Measurements from ENCODE around the gene BTK. TPM values are rescaled to one million over a fixed set of nuclear protein-coding genes. Genes with fewer than 3 reads are reported as not detected.
"Not testable (repeated sequence)": the region's sequence is repeated elsewhere in the genome, so short reads cannot be mapped to it uniquely, and the experiment has no call there.

Gene BTK
- total RNA-seq, 4 donors from 2014 or later: 2.5 to 5.3 (median 4.0) TPM

DNA sequence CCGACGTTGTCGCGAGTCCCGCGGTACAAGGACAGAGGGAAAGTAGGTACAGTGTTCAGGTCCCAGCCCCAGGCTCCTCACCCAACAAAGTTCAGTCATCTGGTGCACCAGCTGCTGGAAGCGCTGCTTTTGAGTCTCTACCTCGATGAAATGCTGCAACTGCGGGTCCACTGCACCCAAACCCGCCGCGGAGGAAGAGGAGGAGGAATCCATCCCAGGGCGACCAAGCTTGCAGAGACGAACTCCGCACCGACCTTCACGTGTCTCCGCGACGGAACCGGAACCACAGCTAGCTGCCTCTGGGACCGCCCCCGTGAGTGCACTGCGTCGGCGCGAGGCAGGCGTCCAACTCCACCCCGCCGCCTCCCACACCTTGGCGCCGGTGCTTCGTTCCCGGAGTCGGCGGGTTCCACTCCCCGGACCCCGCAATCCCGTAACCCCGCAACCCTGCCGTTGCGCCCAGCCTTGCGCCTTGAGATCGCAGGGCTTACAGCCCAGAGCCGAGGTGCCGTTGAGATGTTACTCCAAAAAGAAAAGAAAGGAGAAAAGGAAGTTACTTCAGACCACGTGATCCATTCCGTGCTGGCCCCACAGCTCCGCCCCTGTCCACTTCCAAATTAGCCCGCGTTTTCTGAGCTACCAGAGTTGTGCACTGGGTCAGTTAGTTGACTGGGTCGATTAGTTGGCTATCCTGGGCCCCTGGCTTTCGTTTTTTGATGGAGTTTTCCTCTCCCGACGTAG, 37.4 kb downstream of the BTK start, which contains the start of gene TIMM8A:
TSS of gene TIMM8A (minus strand) at position 291 of the 741 bp plus-strand sequence. CDS start at position 213, 78 bp downstream.
- TF ChIP-seq POLR2AphosphoS5 (IDR thresholded peaks at IDR 0.05) (peak; percentile 73 to 74), EP300 (IDR thresholded peaks at IDR 0.05) (no peak), POLR2A (IDR thresholded peaks at IDR 0.05; ENCODE audit: low read depth) (no peak)
- intact Hi-C loops (cut with DNase I): no loop called here
- Histone ChIP-seq H3K4me3 (peak within 1 kb of the TSS; percentile 60 to 66 (median 65)), H3K36me3 (peaks cover 0 to 7% (median 0%) of the 10 kb centered on the region in 4 donors), H3K27ac (replicated peaks in 1 of 4) (peak within 1 kb of the TSS; percentile 82 to 89 (median 84)), H3K9me3 (no peaks in the 10 kb centered on the region), H3K27me3 (no peaks in the 10 kb centered on the region), H3K4me1 (peaks cover 7 to 18% (median 16%) of the 10 kb centered on the region in 4 donors)
- DNase-seq (ENCODE audit: extremely low spot score): peak; percentile 92
- 35% methylated on average over 52 of the region's 55 CpGs for WGBS

DNA sequence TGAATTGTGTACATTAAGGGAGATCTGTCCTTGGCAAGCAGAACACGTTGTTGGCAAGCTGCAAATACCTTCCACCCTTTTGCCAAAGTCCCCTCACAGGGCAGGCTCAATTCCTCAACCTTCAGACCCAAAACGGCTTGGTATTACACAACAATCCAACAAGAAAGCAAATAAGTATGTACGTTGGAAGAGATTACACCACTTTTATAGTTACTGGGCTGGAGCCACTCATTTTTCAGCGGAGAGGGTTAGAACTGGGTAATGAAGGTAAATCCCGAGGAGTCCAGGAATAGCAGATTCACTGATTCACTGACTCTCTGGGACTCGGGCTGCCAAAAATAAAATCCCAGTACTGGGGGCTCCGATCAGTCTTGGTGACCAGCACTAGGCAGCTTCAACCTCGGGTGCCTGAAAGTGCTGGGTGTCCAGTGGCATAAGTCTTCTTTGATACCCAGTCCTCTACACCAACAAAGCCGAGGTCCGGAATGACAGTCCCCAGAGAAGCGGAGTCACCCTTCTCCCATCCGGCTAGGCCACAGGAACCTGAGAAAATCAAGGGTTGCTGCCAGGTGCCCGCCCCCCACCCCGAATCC, 38.0 kb downstream of the BTK start:
- Histone ChIP-seq H3K36me3 (peaks cover 0 to 7% (median 0%) of the 10 kb centered on the region in 4 donors), H3K4me3 (peak overlapping the region; percentile 60 to 66 (median 65)), H3K27me3 (no peaks in the 10 kb centered on the region), H3K9me3 (no peaks in the 10 kb centered on the region), H3K27ac (replicated peaks in 1 of 4) (peak overlapping the region; percentile 82 to 89 (median 84)), H3K4me1 (peaks cover 7 to 18% (median 16%) of the 10 kb centered on the region in 4 donors)
- TF ChIP-seq POLR2AphosphoS5 (IDR thresholded peaks at IDR 0.05) (no peak), EP300 (IDR thresholded peaks at IDR 0.05) (no peak), POLR2A (IDR thresholded peaks at IDR 0.05; ENCODE audit: low read depth) (no peak)
- TF ChIP-seq, protein P1, sequence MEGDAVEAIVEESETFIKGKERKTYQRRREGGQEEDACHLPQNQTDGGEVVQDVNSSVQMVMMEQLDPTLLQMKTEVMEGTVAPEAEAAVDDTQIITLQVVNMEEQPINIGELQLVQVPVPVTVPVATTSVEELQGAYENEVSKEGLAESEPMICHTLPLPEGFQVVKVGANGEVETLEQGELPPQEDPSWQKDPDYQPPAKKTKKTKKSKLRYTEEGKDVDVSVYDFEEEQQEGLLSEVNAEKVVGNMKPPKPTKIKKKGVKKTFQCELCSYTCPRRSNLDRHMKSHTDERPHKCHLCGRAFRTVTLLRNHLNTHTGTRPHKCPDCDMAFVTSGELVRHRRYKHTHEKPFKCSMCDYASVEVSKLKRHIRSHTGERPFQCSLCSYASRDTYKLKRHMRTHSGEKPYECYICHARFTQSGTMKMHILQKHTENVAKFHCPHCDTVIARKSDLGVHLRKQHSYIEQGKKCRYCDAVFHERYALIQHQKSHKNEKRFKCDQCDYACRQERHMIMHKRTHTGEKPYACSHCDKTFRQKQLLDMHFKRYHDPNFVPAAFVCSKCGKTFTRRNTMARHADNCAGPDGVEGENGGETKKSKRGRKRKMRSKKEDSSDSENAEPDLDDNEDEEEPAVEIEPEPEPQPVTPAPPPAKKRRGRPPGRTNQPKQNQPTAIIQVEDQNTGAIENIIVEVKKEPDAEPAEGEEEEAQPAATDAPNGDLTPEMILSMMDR (IDR thresholded peaks at IDR 0.05): no peak
- WGBS: 50% methylated on average over 14 of the region's 14 CpGs
- intact Hi-C loops (cut with DNase I): no loop called here
- DNase-seq (ENCODE audit: extremely low spot score): no peak

DNA sequence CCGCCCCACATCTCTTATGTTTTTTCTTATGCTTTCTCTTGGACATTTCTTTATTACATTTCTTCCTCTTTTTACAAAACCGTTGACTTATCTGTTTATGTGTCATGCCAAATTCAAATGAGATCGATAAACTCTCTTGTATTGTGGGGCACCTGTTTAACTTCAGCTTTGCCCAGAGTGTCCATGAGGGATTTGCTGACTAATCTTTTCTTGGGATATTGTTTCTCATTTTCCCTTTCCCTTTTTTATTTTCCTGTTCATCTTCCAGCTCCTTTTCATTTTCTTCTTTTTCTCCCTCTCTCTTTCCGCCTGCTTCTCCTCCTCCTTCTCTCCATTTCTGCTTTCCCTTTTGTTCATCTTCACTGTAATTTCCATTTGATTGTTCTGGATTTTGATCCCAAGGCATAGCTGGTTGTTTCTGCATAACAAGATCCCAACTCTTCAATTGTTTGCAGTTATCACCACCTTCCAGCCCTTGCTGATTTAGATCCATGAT, 48.2 kb downstream of the BTK start:
- Histone ChIP-seq H3K27me3 (no peaks in the 10 kb centered on the region), H3K27ac (replicated peaks in 1 of 4) (no peak overlapping the region), H3K4me1 (no peaks in the 10 kb centered on the region), H3K4me3 (no peak overlapping the region), H3K9me3 (no peaks in the 10 kb centered on the region), H3K36me3 (no peaks in the 10 kb centered on the region)
- 86% methylated on average over 4 of the region's 4 CpGs for WGBS
- intact Hi-C loops (cut with DNase I): no loop called here
- DNase-seq (ENCODE audit: extremely low spot score): no peak
- TF ChIP-seq EP300 (IDR thresholded peaks at IDR 0.05) (no peak), POLR2AphosphoS5 (IDR thresholded peaks at IDR 0.05) (no peak), POLR2A (IDR thresholded peaks at IDR 0.05; ENCODE audit: low read depth) (no peak)
- TF ChIP-seq, protein P1 (IDR thresholded peaks at IDR 0.05): no peak

DNA sequence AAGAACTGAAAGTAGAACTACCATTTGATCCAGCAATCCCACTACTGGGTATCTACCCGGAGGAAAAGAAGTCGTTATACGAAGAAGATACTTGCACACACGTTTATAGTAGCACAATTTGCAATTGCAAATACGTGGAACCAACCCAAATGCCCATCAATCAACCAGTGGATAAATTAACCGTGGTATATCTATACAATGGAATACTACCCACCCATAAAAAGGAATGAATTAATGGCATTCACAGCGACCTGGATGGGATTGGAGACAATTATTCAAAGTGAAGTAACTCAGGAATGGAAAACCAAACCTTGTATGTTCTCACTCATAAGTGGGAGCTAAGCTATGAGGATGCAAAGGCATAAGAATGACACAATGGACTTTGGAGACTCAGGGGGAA, 51.7 kb downstream of the BTK start:
- H3K4me3 ChIP-seq; intact Hi-C loops (cut with DNase I); H3K36me3 ChIP-seq; H3K9me3 ChIP-seq; H3K27ac ChIP-seq (replicated peaks in 1 of 4); H3K4me1 ChIP-seq; DNase-seq (ENCODE audit: extremely low spot score); H3K27me3 ChIP-seq: not testable (repeated sequence)
- WGBS: 64% methylated on average over 7 of the region's 7 CpGs

DNA sequence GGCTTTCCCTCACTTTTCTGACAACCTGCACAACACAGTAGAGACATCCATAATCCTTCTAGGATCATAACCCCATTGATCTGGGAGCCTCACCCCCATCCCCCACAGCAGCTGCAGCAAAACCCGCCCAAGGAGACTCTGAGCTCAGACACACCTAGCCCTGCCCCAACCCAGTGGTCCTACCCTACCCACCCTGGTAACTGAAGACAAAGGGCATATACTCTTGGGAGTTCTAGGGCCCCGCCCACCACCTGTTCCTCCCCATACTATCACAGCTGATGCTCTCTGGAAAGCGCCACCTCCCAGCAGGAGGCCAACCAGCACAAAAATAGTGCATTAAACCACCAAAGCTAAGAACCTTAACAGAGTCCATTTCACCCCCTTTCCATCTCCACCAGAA, 59.4 kb downstream of the BTK start:
- WGBS: 83% methylated on average over 3 of the region's 3 CpGs
- intact Hi-C loops (cut with DNase I); H3K4me1 ChIP-seq: not testable (repeated sequence)

DNA sequence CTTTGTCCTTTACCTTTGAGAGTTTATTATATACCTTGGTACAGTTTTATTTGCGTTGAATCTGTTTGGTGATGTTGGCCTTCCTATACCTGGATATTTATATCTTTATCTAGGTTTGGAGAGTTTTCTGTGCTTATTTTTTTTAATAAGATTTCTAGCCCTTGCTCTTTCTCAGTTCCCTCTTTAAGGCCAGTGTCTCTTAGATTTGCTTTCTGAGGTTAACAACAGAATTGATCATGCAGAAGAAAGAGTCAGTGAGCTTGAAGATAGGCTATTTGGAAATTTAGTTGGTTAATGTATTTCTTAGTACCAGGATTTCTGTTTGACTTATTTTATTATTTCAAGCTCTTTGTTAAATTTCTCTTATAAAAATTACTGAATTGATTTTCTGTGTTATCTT, 82.2 kb downstream of the BTK start:
- DNase-seq (ENCODE audit: extremely low spot score): no peak
- TF ChIP-seq POLR2AphosphoS5 (IDR thresholded peaks at IDR 0.05) (no peak), EP300 (IDR thresholded peaks at IDR 0.05) (no peak)
- TF ChIP-seq, protein P1 (IDR thresholded peaks at IDR 0.05): no peak
- Histone ChIP-seq H3K4me1 (no peaks in the 10 kb centered on the region), H3K27ac (replicated peaks in 1 of 4) (no peak overlapping the region), H3K4me3 (no peak overlapping the region), H3K27me3 (no peaks in the 10 kb centered on the region), H3K9me3 (no peaks in the 10 kb centered on the region), H3K36me3 (no peaks in the 10 kb centered on the region)
- WGBS: 78% methylated on average over 1 of the region's 1 CpG
- intact Hi-C loops (cut with DNase I): no loop called here

More for the DNA sequence above, 59.4 kb downstream of the BTK start:
- not testable (repeated sequence) for H3K27me3 ChIP-seq; H3K36me3 ChIP-seq; DNase-seq (ENCODE audit: extremely low spot score); H3K4me3 ChIP-seq; H3K27ac ChIP-seq (replicated peaks in 1 of 4); H3K9me3 ChIP-seq
